GM10266 (cell line): ENCODE measurements around the gene CTSH.

Experiments used
- DNase-seq: peaks from one replicate; pipeline ENCODE4 v3.0.0; 2012; ENCODE audit errors: extremely low spot score
- CTCF ChIP-seq: IDR thresholded peaks from 2 replicates; pipeline ENCODE4 v1.5.1; 2012; ENCODE audit warnings: mild to moderate bottlenecking, low read depth; ENCODE audit not compliant: control insufficient read depth, insufficient read depth; ENCODE audit errors: missing control alignments

CTSH gene

GRCh38 chr15:78944669-78945407 lies at the start of gene CTSH:
CTSH (minus strand) TSS chr15:78945046; CDS start chr15:78944981, 65 bp downstream.
- TF ChIP-seq CTCF: no peak
- peak; percentile 91 for DNase-seq

GRCh38 chr15:78993931-78994530 lies 49.2 kb upstream of the CTSH start:
- DNase-seq: no peak
- no peak for TF ChIP-seq CTCF

- no peak for TF ChIP-seq CTCF
- no peak for DNase-seq
Observed at GRCh38 chr15:78993257-78993930, 48.5 kb upstream of the CTSH start.

GRCh38 chr15:78992416-78993256 lies 47.8 kb upstream of the CTSH start:
- no peak for TF ChIP-seq CTCF
- DNase-seq: no peak

- no peak for DNase-seq
- TF ChIP-seq CTCF: no peak
Observed at GRCh38 chr15:78991879-78992278, 47.0 kb upstream of the CTSH start.

- DNase-seq: no peak
- no peak for TF ChIP-seq CTCF
Observed at GRCh38 chr15:78991476-78991875, 46.6 kb upstream of the CTSH start.
